Suprapubic skin (tissue), 4 donors: ENCODE results near the gene SGMS2. TPM values are rescaled to one million over a fixed set of nuclear protein-coding genes. Genes with fewer than 3 reads are reported as not detected.

Source experiments
- DNase-seq, 2 donors: peaks; one replicate each; pipeline ENCODE4 v3.0.0-alpha.2; 2019; ENCODE audit warnings: low spot score in 2 of 2
- H3K27ac ChIP-seq: fragments of 200-600 bp; sonication (generic); one replicate; pipeline ENCODE4 v1.5.1; 2019
- H3K27me3 ChIP-seq: fragments of 200-600 bp; sonication (generic); one replicate; pipeline ENCODE4 v1.5.1; 2019
- H3K36me3 ChIP-seq: fragments of 200-600 bp; sonication (generic); one replicate; pipeline ENCODE4 v1.5.1; 2019
- H3K4me1 ChIP-seq: fragments of 200-600 bp; sonication (generic); one replicate; pipeline ENCODE4 v1.5.1; 2019
- H3K4me3 ChIP-seq: fragments of 200-600 bp; sonication (generic); one replicate; pipeline ENCODE4 v1.5.1; 2019; ENCODE audit warnings: mild to moderate bottlenecking
- H3K9me3 ChIP-seq: fragments of 200-600 bp; sonication (generic); one replicate; pipeline ENCODE4 v1.5.1; 2019
- EP300 ChIP-seq: sonication (generic); formaldehyde crosslinking; IDR thresholded peaks from one replicate; pipeline ENCODE4 v1.6.1; 2017; ENCODE audit warnings: antibody characterized with exemption
- POLR2A ChIP-seq, 2 donors: fragments of 450-650 bp; IDR thresholded peaks; one replicate each; pipeline ENCODE4 v1.6.1; 2017; ENCODE audit warnings: antibody characterized with exemption in 2 of 2, mild to moderate bottlenecking in 2 of 2, moderate library complexity in 2 of 2
- POLR2AphosphoS5 ChIP-seq, 3 donors: sonication (generic); formaldehyde crosslinking; IDR thresholded peaks; one replicate each; pipeline ENCODE4 v1.6.1; 2017; ENCODE audit warnings: antibody characterized with exemption in 3 of 3
- WGBS: methylation state at CpG from one replicate; pipeline ENCODE4 v1.1.5; 2018; 5-methylcytosine and 5-hydroxymethylcytosine counted together
- total RNA-seq, 4 donors: library from RNA; depleted of rRNA; stranded (reverse); fragments of >200 nt; gene quantifications; one replicate each; pipeline ENCODE4 v1.1.0, GENCODE V29; 2016
- TF ChIP-seq, protein P1 (sequence below), 2 donors: fragments of 200-600 bp in 1 of 2; fragments of 450-650 bp in 1 of 2; sonication (generic) in 1 of 2; IDR thresholded peaks; one replicate each; pipeline ENCODE4 v1.5.1; 2016 to 2019; ENCODE audit warnings: antibody characterized with exemption in 2 of 2, mild to moderate bottlenecking in 1 of 2, moderate library complexity in 1 of 2

The SGMS2 gene
- total RNA-seq = 100 to 1,000 TPM in 1 of 4 donors, 10 to 100 TPM in 3; 18.3 to 100 (median 66.6) TPM

- TF ChIP-seq POLR2AphosphoS5 (IDR thresholded peaks at IDR 0.05) (peak in 2 of 3 donors; percentile 9 to 64), POLR2A (IDR thresholded peaks at IDR 0.05) (peak in 1 of 2 donors; percentile 76), EP300 (no peak)
- TF ChIP-seq, protein P1, sequence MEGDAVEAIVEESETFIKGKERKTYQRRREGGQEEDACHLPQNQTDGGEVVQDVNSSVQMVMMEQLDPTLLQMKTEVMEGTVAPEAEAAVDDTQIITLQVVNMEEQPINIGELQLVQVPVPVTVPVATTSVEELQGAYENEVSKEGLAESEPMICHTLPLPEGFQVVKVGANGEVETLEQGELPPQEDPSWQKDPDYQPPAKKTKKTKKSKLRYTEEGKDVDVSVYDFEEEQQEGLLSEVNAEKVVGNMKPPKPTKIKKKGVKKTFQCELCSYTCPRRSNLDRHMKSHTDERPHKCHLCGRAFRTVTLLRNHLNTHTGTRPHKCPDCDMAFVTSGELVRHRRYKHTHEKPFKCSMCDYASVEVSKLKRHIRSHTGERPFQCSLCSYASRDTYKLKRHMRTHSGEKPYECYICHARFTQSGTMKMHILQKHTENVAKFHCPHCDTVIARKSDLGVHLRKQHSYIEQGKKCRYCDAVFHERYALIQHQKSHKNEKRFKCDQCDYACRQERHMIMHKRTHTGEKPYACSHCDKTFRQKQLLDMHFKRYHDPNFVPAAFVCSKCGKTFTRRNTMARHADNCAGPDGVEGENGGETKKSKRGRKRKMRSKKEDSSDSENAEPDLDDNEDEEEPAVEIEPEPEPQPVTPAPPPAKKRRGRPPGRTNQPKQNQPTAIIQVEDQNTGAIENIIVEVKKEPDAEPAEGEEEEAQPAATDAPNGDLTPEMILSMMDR (IDR thresholded peaks at IDR 0.05) = no peak
- Histone ChIP-seq H3K36me3 (no peaks in the 10 kb centered on the region), H3K4me1 (peaks cover 28% of the 10 kb centered on the region), H3K4me3 (peak within 1 kb of the TSS; percentile 93), H3K9me3 (no peaks in the 10 kb centered on the region), H3K27me3 (no peaks in the 10 kb centered on the region), H3K27ac (peak within 1 kb of the TSS; percentile 96)
- peak; percentile 95 to 96 for DNase-seq
- 0% methylated on average over 34 of the region's 65 CpGs for WGBS
Measured at GRCh38 chr4:107824350-107825071, at the start of gene SGMS2. Gene SGMS2, plus strand, starts transcription at chr4:107824932. Its CDS starts 70,622 bp downstream, at chr4:107895554.

GRCh38 chr4:107777890-107778289 lies 46.8 kb upstream of the SGMS2 start:
- no peak overlapping the region for H3K4me3 ChIP-seq
- H3K27me3 ChIP-seq = no peaks in the 10 kb centered on the region
- no peaks in the 10 kb centered on the region for H3K36me3 ChIP-seq
- no peaks in the 10 kb centered on the region for H3K9me3 ChIP-seq
- DNase-seq = no peak
- TF ChIP-seq POLR2AphosphoS5 (IDR thresholded peaks at IDR 0.05) = no peak
- H3K4me1 ChIP-seq = no peaks in the 10 kb centered on the region
- H3K27ac ChIP-seq = no peak overlapping the region

- 86% methylated on average over 2 of the region's 2 CpGs for whole genome bisulfite sequencing
- no peak for DNase-seq
- H3K9me3 ChIP-seq = no peaks in the 10 kb centered on the region
- H3K27me3 ChIP-seq = no peaks in the 10 kb centered on the region
- H3K4me3 ChIP-seq = no peak overlapping the region
- H3K27ac ChIP-seq = no peak overlapping the region
- TF ChIP-seq, protein P1 (IDR thresholded peaks at IDR 0.05) = no peak
- TF ChIP-seq POLR2A (IDR thresholded peaks at IDR 0.05) (no peak), EP300 (no peak), POLR2AphosphoS5 (IDR thresholded peaks at IDR 0.05) (no peak)
- H3K36me3 ChIP-seq = no peaks in the 10 kb centered on the region
- H3K4me1 ChIP-seq = no peaks in the 10 kb centered on the region
Measured at GRCh38 chr4:107778784-107779530, 45.8 kb upstream of the SGMS2 start.

- 100% methylated on average over 2 of the region's 2 CpGs for WGBS
- Histone ChIP-seq H3K27ac (no peak overlapping the region), H3K4me1 (no peaks in the 10 kb centered on the region), H3K9me3 (no peaks in the 10 kb centered on the region), H3K4me3 (no peak overlapping the region), H3K36me3 (no peaks in the 10 kb centered on the region), H3K27me3 (no peaks in the 10 kb centered on the region)
- no peak for TF ChIP-seq POLR2AphosphoS5 (IDR thresholded peaks at IDR 0.05)
- no peak for TF ChIP-seq EP300
- TF ChIP-seq, protein P1 (IDR thresholded peaks at IDR 0.05) = no peak
- TF ChIP-seq POLR2A (IDR thresholded peaks at IDR 0.05) = no peak
- DNase-seq = no peak
Measured at GRCh38 chr4:107780665-107781064, 44.1 kb upstream of the SGMS2 start.

- TF ChIP-seq POLR2A (IDR thresholded peaks at IDR 0.05) = no peak
- TF ChIP-seq, protein P1 (IDR thresholded peaks at IDR 0.05) = no peak
- no peak for TF ChIP-seq POLR2AphosphoS5 (IDR thresholded peaks at IDR 0.05)
- no peak for TF ChIP-seq EP300
- WGBS = 73% methylated on average over 3 of the region's 3 CpGs
- no peak overlapping the region for H3K27ac ChIP-seq
- H3K36me3 ChIP-seq = no peaks in the 10 kb centered on the region
- H3K4me1 ChIP-seq = no peaks in the 10 kb centered on the region
- no peaks in the 10 kb centered on the region for H3K9me3 ChIP-seq
- DNase-seq = no peak
- no peak overlapping the region for H3K4me3 ChIP-seq
- H3K27me3 ChIP-seq = no peaks in the 10 kb centered on the region
Measured at GRCh38 chr4:107791902-107792301, 32.8 kb upstream of the SGMS2 start.
